AG09319 (cell line): ENCODE data around the gene DAAM1.

ENCODE experiments used
- DNase-seq: peaks from one replicate; pipeline ENCODE4 v3.0.0-alpha.2; 2010; ENCODE audit warnings: low read depth; ENCODE audit errors: extremely low read depth
- TF ChIP-seq, protein P1 (sequence below): IDR thresholded peaks from 2 replicates; pipeline ENCODE4 v1.5.1; 2011; ENCODE audit warnings: low read depth, mild to moderate bottlenecking, inconsistent platforms, low read length, moderate library complexity

Gene DAAM1

DNA sequence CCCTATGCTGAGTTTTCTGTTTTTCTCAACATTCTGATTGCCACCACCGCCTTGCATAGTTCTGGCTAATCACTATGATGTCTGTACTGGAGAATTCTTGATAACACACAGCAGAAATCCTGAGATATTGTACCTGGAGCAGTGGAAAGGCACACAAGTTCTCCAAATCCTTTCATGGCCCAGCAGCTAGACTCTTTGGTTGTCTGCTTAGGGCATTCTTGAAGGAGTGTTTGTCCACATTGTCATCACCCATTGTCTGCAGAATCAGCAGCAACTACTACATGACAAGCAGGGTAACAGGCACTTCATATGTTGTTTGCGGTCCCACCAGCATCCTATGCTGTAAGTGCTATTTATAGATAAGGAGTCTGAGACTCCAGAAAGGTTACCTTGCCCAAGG, 128.9 kb downstream of the DAAM1 start:
- no peak for DNase-seq
- TF ChIP-seq, protein P1, sequence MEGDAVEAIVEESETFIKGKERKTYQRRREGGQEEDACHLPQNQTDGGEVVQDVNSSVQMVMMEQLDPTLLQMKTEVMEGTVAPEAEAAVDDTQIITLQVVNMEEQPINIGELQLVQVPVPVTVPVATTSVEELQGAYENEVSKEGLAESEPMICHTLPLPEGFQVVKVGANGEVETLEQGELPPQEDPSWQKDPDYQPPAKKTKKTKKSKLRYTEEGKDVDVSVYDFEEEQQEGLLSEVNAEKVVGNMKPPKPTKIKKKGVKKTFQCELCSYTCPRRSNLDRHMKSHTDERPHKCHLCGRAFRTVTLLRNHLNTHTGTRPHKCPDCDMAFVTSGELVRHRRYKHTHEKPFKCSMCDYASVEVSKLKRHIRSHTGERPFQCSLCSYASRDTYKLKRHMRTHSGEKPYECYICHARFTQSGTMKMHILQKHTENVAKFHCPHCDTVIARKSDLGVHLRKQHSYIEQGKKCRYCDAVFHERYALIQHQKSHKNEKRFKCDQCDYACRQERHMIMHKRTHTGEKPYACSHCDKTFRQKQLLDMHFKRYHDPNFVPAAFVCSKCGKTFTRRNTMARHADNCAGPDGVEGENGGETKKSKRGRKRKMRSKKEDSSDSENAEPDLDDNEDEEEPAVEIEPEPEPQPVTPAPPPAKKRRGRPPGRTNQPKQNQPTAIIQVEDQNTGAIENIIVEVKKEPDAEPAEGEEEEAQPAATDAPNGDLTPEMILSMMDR: no peak

DNA sequence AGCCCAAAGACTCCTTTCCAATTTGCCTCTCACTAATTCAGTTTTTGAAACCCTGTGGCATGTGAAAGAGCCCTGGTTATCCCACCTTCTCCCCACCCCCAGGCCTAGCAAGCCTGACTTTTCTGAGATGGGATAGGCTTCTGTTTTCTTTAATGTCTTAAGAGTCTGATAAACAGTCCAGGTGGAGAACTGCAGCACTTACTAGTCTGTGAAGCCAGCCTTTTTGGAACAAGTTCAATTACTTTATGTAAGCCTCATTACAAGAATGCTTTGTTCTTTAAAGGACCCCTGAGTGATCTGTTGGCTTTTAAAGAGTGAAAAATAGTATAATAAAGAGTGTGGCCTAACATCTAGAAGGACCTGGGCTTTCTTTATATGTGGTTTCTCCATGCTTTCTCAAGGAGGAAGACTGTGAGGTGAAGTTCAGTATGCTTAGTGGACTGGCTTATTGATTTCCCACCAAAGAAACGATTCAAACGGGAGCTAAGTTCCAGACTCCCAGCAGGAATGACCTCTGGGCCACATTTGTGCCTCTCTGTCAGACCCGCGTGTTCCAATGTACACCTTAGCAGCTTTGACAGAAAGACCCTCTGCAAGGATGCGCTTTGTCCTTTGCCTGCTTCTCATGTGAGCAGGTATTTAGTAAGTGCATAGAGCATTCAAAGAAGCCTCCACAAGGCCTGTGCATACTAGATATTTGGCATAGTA, 129.5 kb downstream of the DAAM1 start:
- no peak for DNase-seq
- TF ChIP-seq, protein P1: no peak

DNA sequence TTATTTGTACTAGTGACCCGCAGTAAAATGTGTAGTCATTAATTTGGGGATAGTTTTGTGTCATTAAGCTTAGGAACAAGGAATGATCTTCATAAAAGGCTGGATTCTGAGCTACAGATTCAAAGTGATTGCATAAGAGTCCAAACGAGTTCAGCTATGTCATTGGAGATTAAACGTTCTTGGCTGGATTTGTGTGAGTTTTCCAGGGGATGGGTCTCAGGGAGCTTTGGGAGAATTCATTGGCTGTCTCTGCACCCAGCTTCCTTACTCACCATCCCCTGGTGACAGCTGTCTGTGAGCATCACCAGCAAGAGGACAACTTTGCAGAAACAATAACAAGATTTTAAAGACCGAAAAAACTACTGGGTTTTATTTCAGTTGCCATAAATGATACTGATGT, 130.4 kb downstream of the DAAM1 start:
- no peak for DNase-seq
- TF ChIP-seq, protein P1: no peak

DNA sequence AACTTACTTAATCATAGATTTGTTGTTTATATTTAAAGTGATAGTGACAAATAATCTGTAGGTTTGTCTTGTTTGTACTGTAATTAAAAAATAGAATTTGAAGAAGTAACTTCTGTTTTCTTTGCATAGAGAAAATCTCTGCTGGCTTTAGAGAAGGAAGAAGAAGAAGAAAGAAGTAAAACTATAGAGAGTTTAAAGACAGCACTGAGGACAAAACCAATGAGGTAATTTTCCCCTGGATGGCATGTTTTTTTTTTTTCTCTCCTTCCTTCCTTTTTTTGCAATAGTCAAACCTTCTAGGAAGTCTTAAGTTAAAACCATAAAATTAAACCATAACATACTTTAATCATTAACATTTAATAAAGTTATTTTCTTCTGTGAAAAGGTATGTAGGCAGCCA, 131.9 kb downstream of the DAAM1 start:
- DNase-seq: no peak
- TF ChIP-seq, protein P1: no peak

DNA sequence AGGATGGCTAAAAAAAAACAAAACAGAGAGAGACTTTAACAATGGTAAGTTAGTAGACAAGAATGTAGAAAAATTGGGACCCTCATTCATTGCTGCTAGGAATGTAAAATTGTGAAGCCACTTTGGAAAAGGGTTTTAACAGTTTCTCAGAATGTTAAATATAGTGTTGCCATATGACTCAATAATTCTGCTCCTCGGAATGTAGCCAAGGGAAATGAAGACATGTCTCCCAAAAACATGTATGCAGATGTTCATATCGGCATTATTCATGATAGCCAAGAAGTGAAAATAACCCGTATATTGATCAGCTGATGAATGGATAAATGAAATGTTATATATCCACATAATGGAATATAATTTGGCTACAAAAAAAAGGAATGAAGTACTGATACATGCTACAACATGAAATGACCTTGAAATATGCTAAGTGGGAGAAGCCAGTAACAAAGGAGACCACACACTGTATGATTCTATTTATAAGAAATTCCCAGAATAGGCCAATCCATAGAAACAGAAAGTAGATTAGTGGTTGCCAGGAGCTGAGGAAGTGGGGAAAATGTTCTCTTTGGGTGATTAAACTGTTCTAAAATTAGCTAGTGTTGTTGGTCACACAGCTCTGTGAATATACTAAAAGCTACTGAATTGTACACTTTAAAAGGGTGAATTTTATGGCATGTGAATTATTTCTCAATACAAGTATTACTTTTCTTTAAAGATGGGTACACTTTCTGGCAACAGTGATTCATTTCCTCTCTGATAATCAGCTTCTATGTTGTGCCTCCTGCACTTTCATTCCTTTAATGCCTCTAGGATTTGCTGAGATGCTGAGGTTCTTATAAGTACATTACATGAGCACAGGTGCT, 132.5 kb downstream of the DAAM1 start:
- TF ChIP-seq, protein P1: no peak
- DNase-seq: no peak

DNA sequence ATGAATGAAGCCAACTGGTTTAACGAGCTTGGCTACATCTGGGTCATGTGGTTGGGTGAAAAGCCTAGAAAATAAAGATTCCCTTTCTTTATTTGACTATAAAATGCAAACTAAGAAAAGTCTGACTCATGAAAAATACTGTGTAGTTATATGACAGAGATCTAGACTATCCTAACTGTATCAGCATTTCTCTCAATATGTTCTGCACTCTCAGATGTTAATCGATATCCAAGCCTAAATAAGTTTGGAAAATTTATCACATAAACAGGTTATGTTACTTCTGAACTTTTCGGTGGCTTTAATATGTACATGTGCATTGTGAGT, 133.1 kb downstream of the DAAM1 start:
- TF ChIP-seq, protein P1: no peak
- no peak for DNase-seq

DNA sequence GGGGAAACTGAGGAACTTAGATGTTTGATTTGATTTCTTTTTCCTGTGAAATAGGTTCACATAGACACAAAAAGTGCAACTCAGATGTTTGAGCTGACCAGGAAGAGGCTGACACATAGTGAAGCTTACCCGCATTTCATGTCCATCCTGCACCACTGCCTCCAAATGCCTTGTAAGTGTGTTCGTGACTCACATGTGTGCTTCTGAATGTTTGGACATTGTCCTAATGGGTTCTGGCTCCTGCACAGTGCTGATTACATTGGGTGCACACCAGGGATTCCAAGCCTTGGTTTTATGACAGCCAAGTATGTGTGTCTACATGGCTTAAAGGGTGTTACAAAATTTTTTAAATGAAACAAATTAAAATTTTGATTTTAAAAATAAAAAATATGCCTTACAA, 137.4 kb downstream of the DAAM1 start:
- TF ChIP-seq, protein P1: no peak

More for the DNA sequence above, 137.4 kb downstream of the DAAM1 start:
- no peak for DNase-seq
